Calu3 (cell line): ENCODE results near the gene SNX30. TPM values are rescaled to one million over a fixed set of nuclear protein-coding genes. Genes with fewer than 3 reads are reported as not detected.

Experiments
- BruUV-seq: library from RNA; stranded (reverse); fragments of 400-500 nt; replicated peaks from 2 replicates; lab custom pipeline; 2021; lab: Mats Ljungman, UMichigan
- CTCF ChIA-PET: fragments of 300-600 bp; sonication (Branson Sonifier 250); formaldehyde crosslinking; loops from one replicate; lab custom pipeline; 2022; ENCODE audit warnings: antibody characterized with exemption; lab: Charles Lee
- DNase-seq: peaks from one replicate; pipeline ENCODE4 v3.0.0; 2022
- H3K27ac Mint-ChIP-seq: one replicate; pipeline ENCODE4 v1.8.0; 2022; ENCODE audit warnings: mixed read lengths; ENCODE audit not compliant: unreplicated experiment
- H3K27me3 Mint-ChIP-seq: one replicate; pipeline ENCODE4 v1.8.0; 2022; ENCODE audit warnings: mixed read lengths; ENCODE audit not compliant: unreplicated experiment
- H3K36me3 Mint-ChIP-seq: one replicate; pipeline ENCODE4 v1.8.0; 2022; ENCODE audit warnings: mild to moderate bottlenecking, moderate library complexity, mixed read lengths; ENCODE audit not compliant: insufficient read depth, unreplicated experiment
- H3K4me1 Mint-ChIP-seq: one replicate; pipeline ENCODE4 v1.8.0; 2022; ENCODE audit warnings: mild to moderate bottlenecking, low read depth, mixed read lengths; ENCODE audit not compliant: unreplicated experiment
- H3K4me3 Mint-ChIP-seq: one replicate; pipeline ENCODE4 v1.8.0; 2022; ENCODE audit warnings: mild to moderate bottlenecking, low read depth, moderate library complexity, mixed read lengths; ENCODE audit not compliant: unreplicated experiment
- H3K9me3 Mint-ChIP-seq: one replicate; pipeline ENCODE4 v1.8.0; 2022; ENCODE audit warnings: low read depth, mixed read lengths; ENCODE audit not compliant: unreplicated experiment
- CTCF ChIP-seq: fragments of 200-600 bp; IDR thresholded peaks from one replicate; pipeline ENCODE4 v1.8.0; 2022; ENCODE audit warnings: antibody characterized with exemption; ENCODE audit not compliant: unreplicated experiment
- intact Hi-C: fragments of 100-400 bp; cut with micrococcal nuclease; formaldehyde crosslinking; loops from one replicate; pipeline ENCODE4 v1.10.0; 2022; ENCODE audit not compliant: unreplicated experiment
- total RNA-seq: library from RNA; stranded (reverse); gene quantifications from 2 replicates; pipeline ENCODE4 v1.2.3, GENCODE V29; 2022

Gene SNX30
- total RNA-seq, 1 experiment from 2014 or later, result 8.7 TPM

GRCh38 chr9:112869917-112870316 lies 119.4 kb downstream of the SNX30 start:
- no peak overlapping the region for H3K4me3 Mint-ChIP-seq

GRCh38 chr9:112870556-112870955 lies 120.0 kb downstream of the SNX30 start:
- DNase-seq, result no peak
- Mint-ChIP-seq H3K9me3 (peaks cover 2% of the 10 kb centered on the region), H3K4me3 (no peak overlapping the region), H3K27me3 (no peaks in the 10 kb centered on the region), H3K4me1 (no peaks in the 10 kb centered on the region), H3K27ac (no peak overlapping the region), H3K36me3 (no peaks in the 10 kb centered on the region)
- TF ChIP-seq CTCF, result no peak
- CTCF ChIA-PET, result no interaction called here
- intact Hi-C loops, result no loop called here
- no TSS peak for BruUV-seq

More at GRCh38 chr9:112869917-112870316, 119.4 kb downstream of the SNX30 start:
- no peak for DNase-seq
- CTCF ChIA-PET, result no interaction called here
- no peaks in the 10 kb centered on the region for H3K27me3 Mint-ChIP-seq
- intact Hi-C loops, result no loop called here
- TF ChIP-seq CTCF, result no peak
- peaks cover 2% of the 10 kb centered on the region for H3K9me3 Mint-ChIP-seq
- no peaks in the 10 kb centered on the region for H3K36me3 Mint-ChIP-seq
- no peak overlapping the region for H3K27ac Mint-ChIP-seq
- BruUV-seq, result no TSS peak
- H3K4me1 Mint-ChIP-seq, result no peaks in the 10 kb centered on the region

GRCh38 chr9:112872019-112872418 lies 121.5 kb downstream of the SNX30 start:
- H3K9me3 Mint-ChIP-seq, result no peaks in the 10 kb centered on the region
- H3K27ac Mint-ChIP-seq, result no peak overlapping the region
- DNase-seq, result no peak
- H3K4me3 Mint-ChIP-seq, result no peak overlapping the region
- H3K4me1 Mint-ChIP-seq, result no peaks in the 10 kb centered on the region
- H3K36me3 Mint-ChIP-seq, result no peaks in the 10 kb centered on the region
- TF ChIP-seq CTCF, result no peak
- CTCF ChIA-PET, result no interaction called here
- no TSS peak for BruUV-seq
- intact Hi-C loops, result no loop called here
- H3K27me3 Mint-ChIP-seq, result no peaks in the 10 kb centered on the region

- intact Hi-C loops, result no loop called here
- no peak for TF ChIP-seq CTCF
- CTCF ChIA-PET, result no interaction called here
- DNase-seq, result no peak
- no peak overlapping the region for H3K4me3 Mint-ChIP-seq
- no peak overlapping the region for H3K27ac Mint-ChIP-seq
- no TSS peak for BruUV-seq
- H3K27me3 Mint-ChIP-seq, result no peaks in the 10 kb centered on the region
- H3K36me3 Mint-ChIP-seq, result no peaks in the 10 kb centered on the region
- no peaks in the 10 kb centered on the region for H3K9me3 Mint-ChIP-seq
- no peaks in the 10 kb centered on the region for H3K4me1 Mint-ChIP-seq
Observed at GRCh38 chr9:112873773-112874405, 123.3 kb downstream of the SNX30 start.
